ENCODE data around the gene SERPINB6.
"Not testable (repeated sequence)": the region's sequence is repeated elsewhere in the genome, so short reads cannot be mapped to it uniquely, and the experiment has no call there.

Gene SERPINB6

DNA sequence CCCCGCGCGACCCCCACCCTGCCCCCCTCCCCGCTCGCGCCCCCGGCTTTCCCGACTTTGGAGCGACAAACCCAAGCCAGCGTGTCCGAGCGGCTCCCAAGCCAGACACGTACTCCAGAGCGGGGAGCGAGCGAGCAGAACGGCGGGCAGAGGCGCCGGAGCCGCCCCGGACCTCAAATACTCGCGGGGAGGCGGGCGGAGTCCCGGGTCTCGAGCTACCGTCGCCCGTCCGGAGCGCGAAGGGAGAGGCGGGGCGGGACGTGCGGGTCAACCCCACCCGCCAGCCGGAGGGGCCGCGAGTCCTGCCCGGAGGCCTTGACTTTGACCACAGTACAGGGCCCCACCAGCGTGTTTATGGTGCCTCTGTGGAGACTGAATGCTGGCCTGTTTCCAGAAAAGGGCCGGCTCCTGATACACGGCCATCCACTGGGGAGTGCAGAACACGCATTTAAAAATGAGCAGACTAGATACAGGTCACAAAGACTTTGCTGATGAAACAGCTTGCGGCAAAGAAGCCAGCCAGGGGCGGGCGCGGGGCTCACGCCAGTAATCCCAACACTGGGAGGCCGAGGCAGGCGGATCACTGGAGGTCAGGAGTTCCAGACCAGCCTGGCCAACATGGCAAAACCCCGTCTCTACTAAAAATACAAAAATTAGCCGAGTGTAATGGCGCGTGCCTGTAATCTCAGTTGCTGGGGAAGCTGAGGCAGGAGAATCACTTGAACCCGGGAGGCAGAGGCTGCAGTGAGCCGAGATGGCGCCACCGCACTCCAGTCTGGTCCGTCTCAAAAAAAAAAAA lies at the start of gene SERPINB6:
Gene SERPINB6 (minus strand): TSS at position 148 of the 799 bp plus-strand sequence. CDS start 12,235 bp downstream, outside the sequence.
- DNase-seq, result peak; percentile 85

- no peak for DNase-seq
Observed at GRCh38 chr6:3019749-3020320, 48.5 kb upstream of the SERPINB6 start.

GRCh38 chr6:3019065-3019464 lies 47.7 kb upstream of the SERPINB6 start:
- DNase-seq, result no peak

DNA sequence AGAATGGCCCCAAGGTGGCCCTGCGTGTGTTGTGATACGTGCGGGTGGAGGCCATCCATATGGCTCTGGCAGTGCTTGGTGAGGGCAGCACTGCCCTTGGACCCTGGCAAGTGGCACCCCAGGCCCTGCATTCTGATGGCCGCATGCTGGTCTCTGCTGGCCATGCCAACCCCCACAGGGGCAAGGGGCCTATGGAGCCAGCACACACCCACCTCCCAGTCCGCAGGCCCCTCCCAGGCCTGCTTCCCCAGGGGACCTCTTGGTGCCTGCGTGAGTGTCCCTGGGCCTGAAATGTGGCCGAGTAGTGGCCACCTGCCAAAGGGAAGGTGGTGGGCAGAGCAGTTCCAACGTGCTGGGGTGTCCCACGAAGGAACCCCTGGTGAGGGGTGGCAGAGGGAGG lies 45.9 kb upstream of the SERPINB6 start:
- no peak for DNase-seq

DNA sequence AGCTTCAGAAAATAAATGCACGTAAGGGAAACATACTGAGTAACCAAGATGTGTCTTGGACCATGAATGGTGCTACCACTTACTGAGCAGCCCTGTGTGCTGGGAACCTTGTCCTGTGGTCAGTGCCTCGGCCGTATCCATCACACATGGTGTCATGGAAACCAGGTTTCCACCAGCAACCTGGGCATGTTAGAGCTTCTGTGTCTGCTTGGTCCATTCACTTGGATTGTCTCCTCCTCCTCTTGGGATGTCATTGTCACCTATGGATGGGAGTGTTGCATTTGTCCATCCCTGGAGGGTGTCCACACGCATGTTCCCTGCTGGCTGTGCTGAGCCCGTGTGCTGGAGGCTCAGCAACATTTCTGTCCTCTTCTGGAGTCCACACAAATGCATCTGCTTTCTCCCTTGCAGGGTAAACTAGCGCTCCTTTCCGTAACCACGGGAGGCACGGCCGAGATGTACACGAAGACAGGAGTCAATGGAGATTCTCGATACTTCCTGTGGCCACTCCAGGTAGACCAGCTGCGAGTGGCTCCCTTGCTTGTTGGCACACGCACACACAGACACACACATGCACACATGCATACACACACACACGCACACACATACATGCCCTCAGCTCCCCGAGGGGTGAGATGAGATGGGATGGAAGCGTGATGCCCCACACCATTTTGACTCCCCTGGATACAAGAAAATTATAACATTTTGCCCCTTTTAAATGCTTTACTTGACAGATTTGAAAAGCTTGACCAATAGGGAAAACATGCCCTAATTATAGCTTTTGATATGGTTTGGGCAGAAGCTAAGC lies 45.3 kb upstream of the SERPINB6 start:
- DNase-seq, result no peak

GRCh38 chr6:3015144-3015543 lies 43.8 kb upstream of the SERPINB6 start:
- DNase-seq, result no peak

DNA sequence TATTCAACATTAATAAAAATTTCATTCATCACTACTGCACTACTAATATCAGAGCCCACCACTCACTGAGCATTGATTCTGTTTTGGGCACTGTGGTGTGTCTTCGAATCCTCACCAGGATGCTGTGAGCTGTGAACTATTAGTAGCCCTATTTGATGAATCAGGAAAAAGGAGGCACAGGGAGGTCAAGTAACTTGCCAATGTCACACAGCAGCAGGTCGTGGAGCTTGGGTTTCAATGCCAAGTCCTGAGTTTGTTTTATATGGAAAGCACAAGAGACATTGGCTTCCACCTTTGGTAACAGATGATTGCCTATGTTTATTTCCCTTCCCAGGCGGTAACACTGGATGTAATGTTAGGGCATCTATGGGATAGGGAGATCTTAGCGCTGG lies 43.3 kb upstream of the SERPINB6 start:
- no peak for DNase-seq

DNA sequence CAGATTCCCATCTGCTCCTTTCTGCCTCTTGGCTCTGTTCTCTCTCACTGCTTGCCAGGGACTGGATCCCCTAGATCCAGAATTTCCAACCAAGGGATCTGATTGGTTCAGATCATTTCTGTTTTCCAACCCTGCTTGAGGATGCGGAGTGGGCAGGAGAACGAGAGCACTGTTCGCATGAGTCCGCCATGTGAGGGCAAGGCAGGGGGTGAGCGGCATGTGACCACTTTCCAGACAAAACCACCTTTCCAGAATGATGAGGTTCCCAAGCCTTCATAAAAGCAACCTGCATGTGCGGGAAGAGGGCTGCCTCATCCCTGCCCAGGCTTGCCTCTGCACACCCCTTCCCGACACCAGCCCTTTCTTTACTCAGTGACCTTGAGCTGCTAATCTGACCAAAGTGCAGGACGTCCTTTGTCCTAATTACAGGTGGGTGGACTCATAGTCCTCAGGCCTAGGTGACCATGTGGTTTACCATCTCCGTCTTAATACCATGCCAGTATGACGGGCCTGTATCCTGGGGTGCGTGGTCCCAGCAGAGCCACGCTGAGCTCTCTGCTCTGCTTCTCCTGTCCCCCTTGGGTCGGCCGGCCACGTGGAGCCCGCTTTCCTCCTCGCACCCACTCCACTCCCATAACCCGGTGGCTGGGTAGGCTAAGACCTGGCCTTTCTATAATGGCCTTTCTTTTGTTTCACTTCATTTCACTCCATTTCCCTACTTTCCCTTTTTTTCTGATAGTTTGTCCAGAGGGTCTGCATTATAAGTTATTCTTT lies 42.7 kb upstream of the SERPINB6 start:
- DNase-seq, result no peak

DNA sequence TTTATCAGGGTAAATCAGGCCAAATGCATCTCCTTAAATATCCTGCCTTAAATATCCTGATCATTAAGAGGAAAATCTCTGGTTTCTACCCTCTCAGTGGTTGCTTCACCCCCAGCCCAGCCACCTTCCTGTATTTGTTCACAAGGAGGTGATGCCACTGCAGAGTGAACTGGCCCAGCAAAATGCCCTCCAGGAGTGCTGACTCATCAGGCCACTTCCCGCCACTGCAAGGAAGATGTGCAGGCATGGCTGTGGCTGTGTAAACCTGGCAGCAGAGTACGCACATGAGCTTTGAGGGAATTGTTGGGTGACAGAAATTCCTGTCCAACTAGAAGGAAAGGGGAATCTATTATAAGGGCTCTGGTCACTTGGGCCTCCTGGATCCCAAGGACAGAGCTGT lies 42.1 kb upstream of the SERPINB6 start:
- DNase-seq, result no peak

GRCh38 chr6:3011592-3011991 lies 40.2 kb upstream of the SERPINB6 start:
- no peak for DNase-seq

DNA sequence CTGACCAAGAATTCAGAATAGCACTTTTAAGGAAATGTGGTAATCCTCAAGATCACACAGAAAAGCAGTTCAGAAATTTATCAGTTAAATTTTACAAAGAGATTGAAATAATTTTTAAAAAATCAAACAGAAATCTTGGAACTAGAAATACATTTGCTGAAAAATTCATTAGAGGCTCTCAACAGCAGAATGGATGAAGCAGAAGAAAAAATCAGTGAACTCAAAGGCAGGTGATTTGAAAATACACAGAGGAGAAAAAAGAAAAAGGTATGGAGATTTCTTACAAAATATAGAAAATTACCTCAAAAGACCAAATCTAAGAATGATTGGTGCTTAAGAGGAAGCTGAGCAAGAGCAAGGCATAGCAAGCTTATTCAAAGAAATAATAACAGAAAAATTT lies 39.8 kb upstream of the SERPINB6 start:
- no peak for DNase-seq

GRCh38 chr6:3009930-3010329 lies 38.6 kb upstream of the SERPINB6 start:
- no peak for DNase-seq

DNA sequence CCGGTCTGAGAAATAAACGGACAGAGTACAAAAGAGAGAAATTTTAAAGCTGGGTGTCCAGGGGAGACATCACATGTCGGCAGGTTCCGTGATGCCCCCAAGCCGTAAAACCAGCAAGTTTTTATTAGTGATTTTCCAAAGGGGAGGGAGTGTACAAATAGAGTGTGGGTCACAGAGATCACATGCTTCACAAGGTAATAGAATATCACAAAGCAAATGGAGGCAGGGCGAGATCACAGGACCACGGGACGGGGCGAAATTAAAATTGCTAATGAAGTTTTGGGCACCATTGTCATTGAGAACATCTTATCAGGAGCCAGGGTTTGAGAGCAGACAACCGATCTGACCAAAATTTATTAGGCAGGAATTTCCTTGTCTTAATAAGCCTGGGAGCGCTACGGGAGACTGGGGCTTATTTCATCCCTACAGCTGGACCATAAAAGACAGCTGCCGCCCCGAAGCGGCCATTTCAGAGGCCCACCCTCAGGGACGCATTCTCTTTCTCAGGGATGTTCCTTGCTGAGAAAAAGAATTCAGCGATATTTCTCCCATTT lies 37.4 kb upstream of the SERPINB6 start:
- DNase-seq, result not testable (repeated sequence)

- DNase-seq, result no peak
Observed at GRCh38 chr6:3007571-3007970, 36.2 kb upstream of the SERPINB6 start.

DNA sequence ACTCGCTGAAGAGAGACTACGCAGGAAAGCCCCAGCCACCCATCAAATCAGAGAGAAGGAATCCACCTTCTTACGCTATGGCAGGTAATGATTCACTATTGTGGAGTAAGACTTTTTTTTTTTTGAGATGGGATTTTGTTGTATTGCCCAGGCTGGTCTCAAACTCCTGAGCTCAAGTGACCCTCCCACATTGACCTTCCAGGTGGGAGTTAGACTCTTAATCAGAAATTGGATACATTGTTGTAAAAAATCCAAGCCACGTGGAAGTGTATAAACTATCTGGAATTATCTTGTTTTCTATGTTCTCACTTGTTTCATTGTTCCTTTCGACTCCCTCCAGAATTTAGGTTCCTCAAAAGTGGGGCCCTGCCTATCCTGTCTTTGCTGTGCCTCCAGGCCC lies 35.1 kb upstream of the SERPINB6 start:
- DNase-seq, result no peak

DNA sequence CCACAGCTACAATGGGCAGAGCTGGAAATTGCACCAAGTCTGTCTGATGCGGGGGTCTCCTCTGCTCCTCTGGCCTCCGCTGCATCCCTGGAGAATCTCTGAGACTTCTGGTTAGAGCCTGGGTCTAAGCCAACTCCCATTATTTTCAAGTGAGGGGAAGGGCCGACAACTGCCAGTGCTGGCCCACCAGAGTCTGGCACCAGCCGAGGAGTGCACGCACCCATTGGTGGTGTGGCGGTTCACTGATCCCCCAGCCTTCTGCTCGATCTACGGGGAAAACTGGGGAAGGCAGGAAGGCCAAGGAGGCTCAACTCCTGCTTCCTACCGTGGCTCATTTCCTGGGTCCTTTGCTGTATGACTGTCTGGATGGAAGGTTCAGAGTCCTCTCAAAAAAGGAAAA lies 34.5 kb upstream of the SERPINB6 start:
- DNase-seq, result no peak

GRCh38 chr6:3005077-3005476 lies 33.7 kb upstream of the SERPINB6 start:
- DNase-seq, result no peak

DNA sequence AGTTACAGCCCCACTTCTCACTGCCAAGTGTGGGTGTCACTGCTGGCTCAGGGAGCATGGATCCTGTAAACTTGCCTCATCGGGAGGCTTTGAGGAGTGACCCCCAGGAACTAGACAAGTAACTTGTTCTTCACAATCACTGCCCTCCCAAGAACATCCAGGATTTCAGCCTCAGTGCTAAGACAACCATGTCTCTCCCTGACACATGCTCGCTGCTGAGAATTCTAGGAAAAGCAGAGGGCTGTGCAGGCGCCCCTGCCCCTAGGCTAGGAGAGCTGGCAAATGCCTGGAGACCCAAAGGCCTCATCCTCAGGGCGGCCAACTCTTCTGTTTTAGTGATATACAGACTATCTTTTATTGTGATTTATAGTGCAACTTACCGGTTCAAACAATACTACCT lies 31.9 kb upstream of the SERPINB6 start:
- not testable (repeated sequence) for DNase-seq

GRCh38 chr6:3001773-3002293 lies 30.5 kb upstream of the SERPINB6 start:
- DNase-seq, result no peak

- DNase-seq, result no peak
Observed at GRCh38 chr6:3001146-3001772, 29.9 kb upstream of the SERPINB6 start.

DNA sequence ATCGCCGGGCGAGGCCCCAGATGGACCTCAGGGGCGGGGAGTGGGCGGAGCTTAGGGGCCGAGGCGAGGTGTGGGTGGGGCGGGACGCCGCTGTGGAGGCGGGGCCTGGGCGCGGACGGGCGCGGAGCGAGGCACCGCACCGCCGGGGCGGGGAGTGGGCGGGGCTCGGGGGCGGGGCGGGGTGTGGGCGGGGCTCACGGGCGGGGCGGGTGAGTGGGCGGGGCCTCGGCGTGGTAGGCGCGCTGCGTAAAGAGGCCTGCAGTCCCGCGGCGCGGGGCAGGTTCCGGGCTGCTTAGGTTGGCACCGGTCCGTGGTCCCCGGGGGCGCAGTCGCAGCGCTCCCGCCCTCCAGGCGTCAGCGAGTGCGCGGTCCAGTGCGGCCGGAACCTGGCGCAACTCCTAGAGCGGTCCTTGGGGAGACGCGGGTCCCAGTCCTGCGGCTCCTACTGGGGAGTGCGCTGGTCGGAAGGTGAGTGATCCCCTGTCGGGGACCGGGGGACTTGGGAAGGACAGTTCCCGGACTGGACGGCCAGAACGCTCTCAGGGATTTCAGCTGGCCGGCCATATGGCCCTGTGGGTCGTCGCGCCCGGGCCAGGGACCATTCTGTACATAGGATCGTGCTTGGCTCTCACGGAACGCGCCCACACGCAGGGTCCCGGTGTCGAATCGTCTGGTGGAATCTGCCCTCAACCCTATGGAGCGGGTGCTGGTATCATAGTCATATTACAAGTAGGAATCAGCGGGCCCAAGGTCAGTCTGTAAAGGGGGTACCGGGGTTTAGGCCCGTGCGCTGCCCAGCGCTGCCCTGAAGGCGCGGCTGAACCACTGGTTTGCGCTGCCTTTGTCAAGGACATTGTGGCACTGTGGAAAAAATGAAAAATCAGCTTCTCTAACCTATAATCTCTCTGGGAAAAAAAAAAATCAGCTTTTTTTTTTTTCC lies 28.5 kb upstream of the SERPINB6 start, which contains the start of gene NQO2:
Gene NQO2 (plus strand): TSS at position 277 of the 940 bp plus-strand sequence. CDS start 6,659 bp downstream, outside the sequence.
- peak; percentile 92 for DNase-seq
